HG03103 (cell line): ENCODE measurements around the gene LRRC61.
"Not testable (repeated sequence)": the region's sequence is repeated elsewhere in the genome, so short reads cannot be mapped to it uniquely, and the experiment has no call there.

Experiments
- ATAC-seq: cut with Tn5 transposase; IDR thresholded peaks from one replicate; pipeline ENCODE4 v1.9.1; 2021; ENCODE audit warnings: low read depth; ENCODE audit not compliant: unreplicated experiment

The LRRC61 gene

GRCh38 chr7:150380463-150380862 lies 57.3 kb downstream of the LRRC61 start:
- ATAC-seq = no peak

- ATAC-seq = no peak
These were observed 57.9 kb downstream of the LRRC61 start for GRCh38 chr7:150381096-150381495.

DNA sequence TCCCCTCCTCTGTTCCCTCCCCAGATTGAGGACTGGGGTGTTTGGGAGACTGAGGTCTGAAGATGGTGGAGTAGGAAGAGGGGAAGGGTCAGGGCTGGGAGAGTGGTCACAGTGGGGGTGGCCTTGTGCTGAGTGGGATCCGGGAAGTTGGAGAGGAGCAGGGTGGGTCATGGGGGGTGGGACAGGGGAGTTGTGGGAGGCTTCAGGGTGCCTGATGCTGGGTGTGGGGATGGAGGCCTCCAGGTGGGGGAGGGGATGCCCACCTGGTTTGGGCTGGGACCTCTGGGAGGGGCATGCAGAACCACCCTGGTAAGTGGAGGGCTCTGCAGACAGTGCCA lies 58.6 kb downstream of the LRRC61 start:
- no peak for ATAC-seq

DNA sequence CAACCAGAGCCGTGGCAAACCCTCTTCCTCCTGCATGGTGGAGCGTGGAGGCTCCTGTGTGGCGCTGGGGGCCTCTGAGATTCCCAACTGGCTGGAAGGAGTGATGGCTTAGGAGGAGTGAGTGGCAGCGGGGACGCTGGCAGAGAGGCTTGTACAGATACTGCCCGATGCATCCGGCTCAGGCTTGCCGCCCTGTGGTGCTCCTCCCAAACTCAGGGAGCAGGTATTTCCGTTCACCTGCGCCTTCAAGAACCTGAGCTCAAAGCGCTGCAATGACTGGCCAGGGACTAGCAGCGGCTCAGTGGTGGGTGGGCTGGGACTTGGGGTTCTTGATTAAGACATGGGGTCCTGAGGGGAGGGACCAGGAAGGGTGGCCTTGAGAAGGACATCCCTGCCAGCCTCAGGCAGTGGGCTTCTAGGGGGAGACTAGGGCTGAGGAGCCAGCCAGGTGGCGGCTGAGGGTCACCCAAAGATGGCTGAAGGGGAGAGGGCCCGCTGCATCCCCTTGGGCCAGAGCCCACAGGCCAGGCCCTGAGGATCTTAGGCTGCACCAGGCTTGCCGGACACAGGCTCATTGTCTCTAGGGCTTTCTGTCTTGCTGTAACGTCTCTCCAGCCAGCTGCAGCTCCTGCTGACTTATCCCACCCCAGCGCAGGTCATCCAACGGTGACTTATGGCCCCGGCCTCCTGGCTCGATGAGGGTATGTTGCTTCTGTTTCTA lies 59.1 kb downstream of the LRRC61 start:
- ATAC-seq = no peak

DNA sequence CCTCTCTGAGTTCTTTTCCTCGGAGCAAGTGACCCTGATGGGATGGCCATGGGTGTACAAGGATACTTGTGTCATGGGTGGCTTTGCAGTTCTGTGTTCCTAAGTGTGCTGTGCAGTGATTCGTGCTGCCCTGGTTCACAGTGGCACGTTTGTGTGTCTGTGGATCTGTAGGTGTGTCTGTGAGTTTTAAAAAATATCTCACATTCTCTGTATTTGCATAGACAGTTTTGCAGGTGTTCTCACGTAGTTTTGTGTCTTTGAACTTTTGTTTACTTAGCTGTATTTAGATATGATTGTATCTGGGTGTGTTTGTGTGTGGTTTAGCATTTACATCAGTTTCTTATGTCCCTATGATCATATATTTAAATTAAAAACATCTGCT lies 59.7 kb downstream of the LRRC61 start:
- ATAC-seq = no peak

DNA sequence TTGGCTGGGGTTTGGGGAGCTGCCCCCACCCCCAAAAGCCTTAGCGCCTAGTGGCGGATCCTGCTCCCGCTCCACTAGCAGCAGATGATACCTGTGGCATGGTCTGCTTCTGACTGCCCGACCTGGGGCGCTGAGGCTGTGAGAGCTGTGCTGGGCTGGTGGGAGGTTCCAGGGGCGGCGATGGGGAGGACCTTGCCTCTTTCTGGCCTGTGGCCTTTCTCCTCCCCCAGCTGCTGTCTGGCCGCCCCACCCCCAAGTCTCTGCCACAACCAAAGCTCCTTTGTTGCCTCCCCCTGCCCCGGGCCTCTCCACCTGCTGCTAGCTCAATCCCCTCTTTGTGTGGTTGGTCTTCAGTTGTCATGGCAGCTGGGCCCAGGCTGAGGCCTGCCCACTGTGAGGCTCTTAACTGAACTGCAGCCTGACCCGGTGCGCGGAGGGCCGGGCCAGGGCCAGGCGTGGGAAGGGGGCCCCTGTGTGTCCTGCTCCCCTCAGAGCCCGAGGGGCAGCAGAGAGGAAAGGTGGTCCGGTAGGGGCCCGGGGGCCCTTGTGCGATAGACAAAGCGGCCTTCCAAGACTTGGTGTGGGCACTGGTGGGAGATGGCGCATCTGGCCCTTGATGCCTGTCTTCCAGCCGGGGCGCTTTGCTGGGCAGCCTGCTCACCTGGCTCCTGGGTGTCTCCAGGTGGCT lies 60.7 kb downstream of the LRRC61 start:
- ATAC-seq = no peak

GRCh38 chr7:150384406-150385301 lies 61.5 kb downstream of the LRRC61 start:
- no peak for ATAC-seq

DNA sequence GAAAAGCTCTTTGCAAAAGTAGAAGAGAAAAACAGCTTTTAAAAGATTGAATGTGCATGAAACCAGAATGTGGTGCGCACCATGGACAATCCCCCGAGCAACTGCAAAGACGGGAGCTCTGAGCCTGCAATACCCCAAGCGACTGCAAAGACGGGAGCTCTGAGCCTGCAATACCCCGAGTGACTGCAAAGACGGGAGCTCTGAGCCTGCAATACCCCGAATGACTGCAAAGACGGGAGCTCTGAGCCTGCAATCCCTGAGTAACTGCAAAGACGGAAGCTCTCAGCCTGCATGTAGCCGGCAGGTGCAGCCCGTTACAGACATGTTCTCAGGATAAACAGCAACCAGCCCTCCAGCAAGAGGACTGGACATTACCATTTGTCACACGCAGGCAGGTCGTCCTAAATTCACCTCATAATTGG lies 62.2 kb downstream of the LRRC61 start:
- no peak for ATAC-seq

DNA sequence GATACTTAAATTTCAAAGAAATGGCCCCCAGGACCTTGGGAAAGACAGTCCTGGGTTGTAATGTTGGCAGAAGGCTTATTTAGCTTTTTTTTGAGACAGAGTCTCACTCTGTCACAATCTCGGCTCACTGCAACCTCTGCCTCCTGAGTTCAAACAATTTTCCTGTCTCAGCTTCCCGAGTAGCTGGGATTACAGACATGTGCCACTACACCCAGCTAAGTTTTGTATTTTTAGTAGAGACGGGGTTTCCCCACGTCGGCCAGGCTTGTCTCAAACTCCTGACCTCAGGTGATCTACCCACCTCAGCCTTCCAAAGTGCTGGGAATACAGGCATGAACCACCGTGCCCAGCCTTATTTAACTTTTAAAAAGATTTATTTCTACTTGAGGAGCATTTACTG lies 62.7 kb downstream of the LRRC61 start:
- ATAC-seq = not testable (repeated sequence)
